Esophagus muscularis mucosa (tissue), 4 donors: ENCODE data around the gene SMCHD1.

ENCODE experiments used
- CTCF ChIP-seq, 3 experiments: fragments of 200-600 bp in 2 of 3; fragments of 450-650 bp in 1 of 3; sonication (generic) in 2 of 3; IDR thresholded peaks; one replicate each; pipeline ENCODE4 v1.5.1; 2017 to 2019; ENCODE audit warnings: antibody characterized with exemption in 3 of 3, mild to moderate bottlenecking in 2 of 3, moderate library complexity in 1 of 3
- EP300 ChIP-seq: sonication (generic); formaldehyde crosslinking; IDR thresholded peaks from one replicate; pipeline ENCODE4 v1.6.1; 2017; ENCODE audit warnings: antibody characterized with exemption
- POLR2A ChIP-seq: fragments of 450-650 bp; IDR thresholded peaks from one replicate; pipeline ENCODE4 v1.6.1; 2017; ENCODE audit warnings: antibody characterized with exemption, moderate library complexity, mild to moderate bottlenecking, low read depth

GRCh38 chr18:2699001-2699400 lies 43.5 kb downstream of the SMCHD1 start:
- no peak for TF ChIP-seq CTCF (IDR thresholded peaks at IDR 0.05)
- TF ChIP-seq EP300: no peak
- no peak for TF ChIP-seq POLR2A
